GM18873 (cell line): ENCODE results near the gene FAM107A.

Experiments used
- ATAC-seq: cut with Tn5 transposase; IDR thresholded peaks from one replicate; pipeline ENCODE4 v1.9.1; 2021; ENCODE audit warnings: mild to moderate bottlenecking, moderate library complexity, moderate number of reproducible peaks; ENCODE audit not compliant: unreplicated experiment, low FRiP score

FAM107A gene

DNA sequence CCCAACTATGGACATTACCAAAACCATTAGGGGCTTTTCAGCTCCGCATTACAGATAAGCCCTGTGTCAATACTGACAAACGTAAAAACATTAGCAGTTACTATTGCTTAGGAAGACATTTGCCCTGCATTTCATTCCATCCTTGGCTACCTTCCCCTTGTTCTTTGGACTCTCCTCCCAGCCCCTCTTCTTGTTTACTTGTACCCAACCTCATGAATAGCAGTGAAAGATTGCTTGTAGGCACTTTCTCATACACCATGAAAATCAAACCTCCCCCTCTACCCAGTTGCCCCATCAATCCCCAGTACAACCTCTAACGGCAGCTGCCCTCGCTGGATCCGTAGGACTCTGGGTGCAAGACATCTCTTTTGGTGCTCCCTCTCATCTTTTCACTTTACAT is 16.9 kb upstream of the FAM107A start:
- ATAC-seq: no peak

GRCh38 chr3:58591517-58592510 is 14.6 kb upstream of the FAM107A start:
- ATAC-seq: no peak

- no peak for ATAC-seq
These were observed 10.9 kb upstream of the FAM107A start for GRCh38 chr3:58588030-58588614.

DNA sequence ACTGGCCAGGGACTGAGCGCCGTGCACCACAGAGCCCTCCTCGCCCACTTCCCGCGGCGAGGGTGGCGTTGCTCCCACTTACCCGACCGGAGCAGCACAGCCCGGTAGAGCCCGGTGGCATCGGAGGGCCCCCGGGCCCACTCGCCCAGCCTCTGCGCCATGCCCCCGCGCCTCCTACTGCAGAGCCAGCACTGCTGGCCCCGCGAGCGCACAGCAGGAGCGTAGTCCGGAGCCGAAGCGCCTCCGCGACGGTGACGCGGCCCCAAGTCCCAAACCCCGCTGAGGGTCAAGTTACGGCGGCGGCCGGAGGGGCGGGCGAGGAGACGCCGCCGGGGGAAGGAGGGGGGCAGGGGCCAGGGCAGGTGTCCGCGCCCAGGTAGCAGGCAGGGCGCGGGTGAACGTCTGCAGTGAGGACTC is 9.6 kb upstream of the FAM107A start:
- no peak for ATAC-seq

DNA sequence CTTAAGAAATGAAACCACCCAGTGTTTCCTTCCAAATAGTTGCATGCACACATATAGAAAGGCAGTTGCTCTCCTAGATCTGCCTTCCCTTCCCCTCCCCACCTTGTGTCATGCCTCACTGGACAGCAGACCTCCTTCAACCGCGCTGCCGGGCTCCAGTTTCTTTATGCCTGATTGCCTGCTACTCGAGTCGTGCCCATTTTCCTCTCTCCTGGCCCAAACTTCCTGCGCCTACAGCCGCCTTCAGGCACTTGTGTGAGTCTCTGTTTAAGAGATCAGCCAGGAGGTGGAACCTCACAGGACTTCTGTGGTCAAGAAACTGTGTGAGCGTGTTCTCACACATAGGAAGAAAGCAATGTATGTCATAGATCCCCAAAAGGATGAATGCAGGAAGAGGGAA is 8.8 kb upstream of the FAM107A start:
- ATAC-seq: no peak

- ATAC-seq: no peak
These were observed 8.0 kb upstream of the FAM107A start for GRCh38 chr3:58585005-58585786.

DNA sequence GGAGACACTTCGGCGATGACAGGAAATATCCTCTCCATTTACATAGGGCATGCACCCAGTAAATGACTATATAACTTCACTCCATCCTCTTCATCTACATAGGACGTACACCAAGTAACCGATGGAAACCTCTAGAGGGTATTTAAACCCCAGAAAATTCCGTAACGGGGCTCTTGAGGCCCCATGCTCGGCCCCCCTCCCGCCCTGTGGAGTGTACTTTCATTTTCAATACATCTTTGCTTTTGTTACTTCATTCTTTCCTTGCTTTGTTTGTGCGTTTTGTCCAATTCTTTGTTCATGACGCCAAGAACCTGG is 7.5 kb upstream of the FAM107A start:
- no peak for ATAC-seq

GRCh38 chr3:58581328-58582091 is 4.3 kb upstream of the FAM107A start:
- ATAC-seq: no peak

DNA sequence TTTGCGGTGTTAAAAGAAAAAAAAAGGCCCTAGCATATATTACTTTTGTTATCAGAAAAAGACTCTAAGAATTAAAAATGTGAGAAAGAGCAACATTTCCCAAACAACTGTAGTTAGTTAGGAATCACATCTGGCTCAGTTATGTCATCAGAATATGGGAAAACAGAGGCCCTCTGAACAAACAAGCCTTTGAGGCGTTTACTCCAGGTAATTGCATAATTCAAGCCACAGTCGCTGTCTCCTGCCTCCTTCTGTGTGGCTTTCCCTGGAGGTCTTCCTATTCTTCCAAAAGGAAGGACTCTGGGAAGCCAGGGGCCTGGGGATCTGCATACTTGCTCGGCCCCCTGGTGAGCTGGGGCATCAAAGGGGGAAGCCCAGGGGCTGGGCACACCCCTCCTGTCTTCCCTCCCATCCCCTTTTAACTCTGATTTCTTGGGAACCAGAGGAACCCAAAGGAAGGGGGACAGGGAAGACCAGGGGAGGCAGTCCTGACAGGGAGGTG is 3.7 kb upstream of the FAM107A start:
- ATAC-seq: no peak

GRCh38 chr3:58578873-58579272 is 1.7 kb upstream of the FAM107A start:
- ATAC-seq: no peak

DNA sequence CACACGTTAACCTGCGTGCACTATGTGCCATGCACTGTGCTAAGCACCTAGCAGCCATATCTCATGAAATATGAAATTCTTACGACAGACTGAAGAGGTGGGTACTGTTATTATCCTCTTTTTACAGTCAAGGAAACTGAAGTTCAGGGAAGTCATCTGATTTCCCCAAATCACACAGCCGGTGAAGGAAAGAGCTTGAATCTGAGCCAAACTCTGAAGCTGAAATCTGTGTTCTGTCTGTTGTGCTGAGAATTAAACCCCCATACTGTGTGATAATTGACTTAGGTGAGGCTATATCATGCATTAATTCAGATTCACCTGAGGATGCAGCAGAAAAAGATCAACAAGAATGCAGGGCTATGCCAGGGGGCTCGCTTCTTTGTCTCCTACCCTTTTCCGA is 475 bp downstream of the FAM107A start:
- no peak for ATAC-seq

DNA sequence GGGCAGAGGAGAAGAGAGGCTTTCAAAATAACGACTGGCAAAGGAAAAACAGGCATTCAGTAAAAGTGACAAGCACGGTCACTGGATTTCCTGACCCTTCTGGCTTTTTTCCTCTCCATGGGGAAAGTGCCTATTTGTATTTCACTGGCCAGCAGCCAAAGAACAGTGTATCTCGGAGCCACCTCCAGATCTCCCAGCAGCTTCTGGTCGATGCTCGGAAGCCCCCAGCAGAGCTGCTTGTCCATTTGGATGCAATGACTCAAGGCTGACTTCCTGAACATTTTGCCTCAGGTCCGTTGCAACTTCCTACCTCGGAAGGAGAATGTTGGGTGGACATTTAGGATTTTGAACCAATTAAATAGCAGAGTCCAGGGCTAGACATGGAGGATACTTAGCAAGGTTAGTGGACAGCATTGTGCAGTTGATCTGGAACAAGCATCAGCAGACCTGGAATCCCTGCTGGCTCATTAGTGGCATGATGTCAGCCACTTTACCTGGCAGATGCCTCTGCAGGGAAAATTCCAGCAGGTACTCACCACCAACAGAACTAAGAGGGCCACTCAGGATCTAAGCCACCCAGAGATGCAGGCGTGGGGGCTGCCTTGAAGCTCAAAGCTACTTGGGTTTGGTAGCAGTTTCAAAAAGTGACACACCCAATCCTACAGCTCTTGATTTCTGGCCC is 1.1 kb downstream of the FAM107A start:
- no peak for ATAC-seq

- ATAC-seq: no peak
These were observed 2.5 kb downstream of the FAM107A start for GRCh38 chr3:58574682-58575081.

DNA sequence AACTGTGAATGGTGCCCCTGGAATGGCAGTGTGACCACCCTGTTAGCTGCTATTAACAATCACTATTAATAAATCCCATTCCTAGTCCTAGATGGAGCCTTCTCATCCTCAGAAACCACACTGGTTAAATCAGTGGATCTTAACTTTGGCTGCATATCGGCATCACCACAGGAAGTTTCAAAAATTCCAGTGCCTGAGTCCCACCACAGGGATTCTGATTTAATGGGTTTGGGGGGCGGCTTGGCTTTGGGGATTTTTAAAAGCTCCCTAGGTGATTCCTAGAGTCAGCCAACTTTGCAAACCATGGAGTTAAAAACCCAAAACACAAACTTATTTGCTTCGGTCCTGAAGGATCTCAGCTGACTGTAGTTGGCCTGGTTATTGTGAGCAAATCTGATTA is 3.1 kb downstream of the FAM107A start:
- no peak for ATAC-seq

DNA sequence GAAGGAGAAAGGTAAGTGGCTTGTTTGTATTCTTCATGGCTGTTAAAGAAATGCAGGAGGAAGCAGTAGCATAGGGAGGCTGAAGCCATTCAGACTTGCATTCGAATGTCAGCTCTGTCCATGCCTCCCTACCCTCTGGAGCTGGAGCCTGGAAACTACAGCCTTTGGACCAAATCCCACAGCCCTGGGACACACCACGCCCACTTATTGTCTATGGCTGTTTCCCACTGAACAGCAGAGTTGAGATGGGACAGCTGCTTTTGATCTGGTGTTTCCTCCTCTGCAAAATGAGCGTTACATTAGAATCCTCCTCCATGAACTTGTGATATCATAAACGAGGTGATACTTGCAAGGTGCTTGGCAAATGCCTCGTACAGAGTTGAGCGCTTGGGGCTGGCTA is 3.6 kb downstream of the FAM107A start:
- no peak for ATAC-seq

DNA sequence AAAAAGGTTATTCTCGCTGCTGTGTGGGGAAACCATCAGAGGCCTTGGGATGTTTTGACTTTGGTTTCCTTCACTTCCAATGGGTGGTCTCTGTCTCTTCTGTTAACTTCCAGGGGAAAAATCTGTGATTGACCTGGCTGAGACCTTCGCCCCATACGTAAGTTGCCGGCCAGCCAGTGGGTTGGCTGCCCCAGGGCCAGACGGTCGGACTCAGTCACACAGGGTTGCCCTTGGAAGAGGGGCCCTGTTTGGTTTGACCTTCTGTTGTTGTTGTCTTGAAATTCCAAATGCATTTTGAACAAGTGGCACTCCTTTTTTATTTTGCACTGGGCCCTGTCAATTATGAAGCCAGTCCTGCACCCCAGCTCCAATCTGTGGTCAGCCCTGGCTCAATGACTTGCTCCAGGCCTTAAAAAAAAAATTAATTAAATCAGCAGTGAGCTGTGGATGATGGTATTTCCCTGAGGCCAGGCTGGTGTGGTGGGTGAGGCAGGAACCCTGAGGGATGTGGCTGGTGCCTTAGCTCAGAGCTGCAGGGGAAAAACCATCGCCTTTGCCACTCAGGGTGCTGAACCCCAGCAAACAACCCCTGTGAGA is 4.5 kb downstream of the FAM107A start:
- no peak for ATAC-seq

DNA sequence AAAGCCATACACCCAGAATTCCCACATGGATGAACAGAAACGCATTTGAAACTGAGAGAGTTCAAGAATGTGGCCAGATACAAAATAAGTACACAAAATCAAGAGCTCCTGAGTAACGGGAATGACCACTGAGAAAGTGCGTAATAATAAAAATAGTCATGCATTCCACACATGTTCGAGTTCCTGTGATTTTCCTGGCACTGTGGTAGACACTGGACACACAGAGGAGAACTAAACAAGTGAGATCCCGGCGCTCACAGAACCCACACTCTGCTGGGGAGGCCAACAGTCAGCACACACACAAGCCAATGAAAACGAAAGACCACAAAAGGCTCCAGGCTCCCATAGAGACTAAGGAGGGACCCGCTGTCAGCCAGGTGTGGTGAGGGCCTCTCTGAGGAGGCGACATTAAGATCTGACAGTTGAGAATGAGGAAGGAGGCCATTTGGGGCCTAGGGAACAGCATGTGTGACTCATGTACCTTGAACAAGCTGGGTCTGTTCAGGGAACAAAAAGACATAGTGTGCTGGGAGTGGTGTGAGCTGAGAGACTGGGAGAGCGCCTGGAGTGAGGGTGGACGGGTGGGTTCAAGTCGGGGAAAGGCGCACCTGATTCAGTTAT is 5.1 kb downstream of the FAM107A start:
- ATAC-seq: no peak

GRCh38 chr3:58570851-58571250 is 6.3 kb downstream of the FAM107A start:
- ATAC-seq: no peak
